K562 (cell line): ENCODE results near the gene CRYBA4. TPM values are rescaled to one million over a fixed set of nuclear protein-coding genes. Genes with fewer than 3 reads are reported as not detected.

Source experiments
- ATAC-seq: fragments of 200-7000 bp; cut with Tn5 transposase; 3 replicates; pipeline ENCODE4 v1.9.1; 2020; ENCODE audit warnings: moderate library complexity
- BruUV-seq: library from RNA; stranded (reverse); fragments of 400-500 nt; replicated peaks from 2 replicates; lab custom pipeline; 2021; lab: Mats Ljungman, UMichigan
- CTCF ChIA-PET: fragments of 300-600 bp; formaldehyde crosslinking; extraction: SDS; loops from one replicate; lab custom pipeline; 2021; ENCODE audit warnings: low intra/inter-chr PET ratio; lab: Yijun Ruan, JAX
- POLR2A ChIA-PET: fragments of 300-600, 350-650 bp; sonication (Branson Sonifier 250); formaldehyde crosslinking; extraction: SDS; loops from one replicate; lab custom pipeline; 2021; ENCODE audit warnings: antibody characterized with exemption, inconsistent platforms; lab: Yijun Ruan, JAX
- DNase-seq, 4 experiments: peaks; one replicate each; pipeline versions ENCODE4 v3.0.0 to v3.0.0-alpha.2; 2011 to 2018; ENCODE audit warnings: low spot score in 3 of 4, mixed read lengths in 3 of 4; ENCODE audit errors: extremely low read depth in 1 of 4
- FAIRE-seq: peaks from 2 replicates; lab custom pipeline; 2011; peaks lifted over from hg19 to GRCh38; lab: Jason Lieb, UNC
- H2AFZ ChIP-seq: 2 replicates; pipeline ENCODE4 v1.6.0; 2011; ENCODE audit warnings: low read depth, low read length, control low read depth, inconsistent platforms
- H3K27ac ChIP-seq: fragments of 200-600 bp; 3 replicates; pipeline ENCODE4 v1.8.0; 2011; ENCODE audit warnings: low read depth, mild to moderate bottlenecking, control low read depth, inconsistent platforms, low read length, moderate library complexity, mixed read lengths; ENCODE audit errors: extremely low read depth
- H3K27me3 ChIP-seq, 2 experiments: fragments of 300-600 bp in 1 of 2; 2 replicates in 1 of 2; 3 replicates in 1 of 2; pipeline versions ENCODE4 v1.6.0 to v1.8.0; 2011; ENCODE audit warnings: inconsistent platforms in 2 of 2, low read length in 2 of 2, mild to moderate bottlenecking in 1 of 2, mixed read lengths in 1 of 2, moderate library complexity in 1 of 2; ENCODE audit not compliant: control insufficient read depth in 2 of 2, insufficient read depth in 2 of 2
- H3K36me3 ChIP-seq: fragments of 300-600 bp; 3 replicates; pipeline ENCODE4 v1.8.0; 2011; ENCODE audit warnings: mild to moderate bottlenecking, low read length, inconsistent platforms; ENCODE audit not compliant: control insufficient read depth, insufficient read depth
- H3K4me1 ChIP-seq, 2 experiments: fragments of 200-600 bp in 1 of 2; replicated peaks in 1 of 2; 2 replicates in 1 of 2; 3 replicates in 1 of 2; pipeline versions ENCODE4 v1.5.1 to v1.8.0; 2011; ENCODE audit warnings: inconsistent platforms in 2 of 2, low read length in 2 of 2, mild to moderate bottlenecking in 1 of 2, mixed read lengths in 1 of 2, moderate library complexity in 1 of 2; ENCODE audit not compliant: control insufficient read depth in 2 of 2, insufficient read depth in 2 of 2
- H3K4me2 ChIP-seq: 2 replicates; pipeline ENCODE4 v1.6.1; 2011; ENCODE audit warnings: low read length, control low read depth, inconsistent platforms, mixed read lengths; ENCODE audit not compliant: insufficient read depth
- H3K4me3 ChIP-seq: fragments of 200-600 bp; sonication (generic), shearing (Covaris generic); 2 replicates; pipeline ENCODE4 v1.5.1; 2016; ENCODE audit warnings: control low read depth, inconsistent platforms
- H3K79me2 ChIP-seq: fragments of 200-600 bp; 3 replicates; pipeline ENCODE4 v1.8.0; 2011; ENCODE audit warnings: low read length, inconsistent platforms; ENCODE audit not compliant: control insufficient read depth, insufficient read depth
- H3K9ac ChIP-seq, 2 experiments: 2 replicates each; pipeline versions ENCODE4 v1.6.0 to v1.6.1; 2011; ENCODE audit warnings: low read depth in 2 of 2, low read length in 2 of 2, control low read depth in 1 of 2, inconsistent platforms in 1 of 2, mild to moderate bottlenecking in 1 of 2, mixed read lengths in 1 of 2; ENCODE audit not compliant: insufficient read depth in 1 of 2
- H3K9me1 ChIP-seq: one replicate; pipeline ENCODE4 v1.6.0; 2011; ENCODE audit warnings: inconsistent platforms, mild to moderate bottlenecking, low read length, moderate library complexity; ENCODE audit not compliant: control insufficient read depth, insufficient read depth
- H3K9me3 ChIP-seq: replicated peaks from 2 replicates; pipeline ENCODE4 v1.5.1; 2011; ENCODE audit warnings: low read depth, low read length, inconsistent platforms; ENCODE audit not compliant: control insufficient read depth, insufficient read depth
- H4K20me1 ChIP-seq: replicated peaks from 2 replicates; pipeline ENCODE4 v1.6.1; 2011; ENCODE audit warnings: low read length, inconsistent platforms, mixed read lengths; ENCODE audit not compliant: control insufficient read depth, insufficient read depth
- GABPA ChIP-seq: fragments of 200-800 bp; sonication (Bioruptor generic); conservative IDR thresholded peaks from 2 replicates; pipeline ENCODE4 v1.6.1; 2016; ENCODE audit warnings: low read depth, missing genetic modification characterization, missing compliant biosample characterization
- KDM4B ChIP-seq, 2 experiments: fragments of 450-650 bp in 1 of 2; sonication (generic) in 1 of 2; IDR thresholded peaks; 2 replicates each; pipeline ENCODE4 v1.6.1; 2016 to 2017; ENCODE audit warnings: borderline replicate concordance in 2 of 2, antibody characterized with exemption in 1 of 2, low read depth in 1 of 2, mild to moderate bottlenecking in 1 of 2
- STAG1 ChIP-seq: sonication (generic); formaldehyde crosslinking; IDR thresholded peaks from 2 replicates; pipeline ENCODE4 v1.5.0; 2020; ENCODE audit warnings: missing genetic modification reagents, borderline replicate concordance
- ZBTB11 ChIP-seq, 3 experiments: fragments of 200-800 bp in 1 of 3; fragments of 250-450 bp in 1 of 3; fragments of 450-650 bp in 1 of 3; sonication (Bioruptor Pico) in 1 of 3; sonication (Bioruptor generic) in 1 of 3; formaldehyde crosslinking in 1 of 3; IDR thresholded peaks; 2 replicates each; pipeline versions ENCODE4 v1.6.1 to v1.8.0; 2016 to 2022; ENCODE audit warnings: mild to moderate bottlenecking in 2 of 3, missing genetic modification characterization in 2 of 3, missing compliant biosample characterization in 1 of 3, moderate library complexity in 1 of 3
- WGBS: fragments of 100-300 bp; shearing (Covaris generic); methylation state at CpG from one replicate; pipeline ENCODE4 v1.1.6; 2016; ENCODE audit warnings: low coverage, mixed read lengths; ENCODE audit not compliant: insufficient coverage; ENCODE audit errors: missing lambda C conversion rate; 5-methylcytosine and 5-hydroxymethylcytosine counted together
- in situ Hi-C: fragments of 300-500 bp; cut with MboI; formaldehyde crosslinking; loops from 4 replicates; pipeline ENCODE4 v1.15.0; 2018; ENCODE audit warnings: inconsistent platforms, mixed read lengths
- intact Hi-C: fragments of 100-400 bp; cut with micrococcal nuclease; formaldehyde crosslinking; loops from 2 replicates; pipeline ENCODE4 v1.14.2; 2022
- polyA plus RNA-seq, 8 experiments: library from polyadenylated mRNA; depleted of rRNA in 4 of 8; stranded (reverse) in 5 of 8; unstranded in 3 of 8; fragments of >200 nt; fragmentation: Nextera tagmentation in 2 of 8; fragmentation: Illumina TruSeq in 1 of 8; extraction: Ambion mirVana in 2 of 8; extraction: Trizol in 1 of 8; gene quantifications; 2 replicates each; pipeline versions ENCODE4 v1.2.1 to v1.2.3, GENCODE V29; 2011 to 2014; ENCODE audit warnings: inconsistent platforms in 1 of 8, missing spikeins in 1 of 8
- total RNA-seq, 7 experiments: library from RNA; depleted of rRNA in 6 of 7; stranded (reverse); fragments of >200 nt in 6 of 7; fragmentation: Illumina TruSeq in 2 of 7; extraction: Trizol in 2 of 7; gene quantifications; 2 replicates each; pipeline versions ENCODE4 v1.2.1 to v1.2.3, GENCODE V29; 2011 to 2021; ENCODE audit warnings: low replicate concordance in 1 of 7

The CRYBA4 gene
- total and polyA plus RNA-seq, 9 of the 15 experiments (the other 6 are each of a cell fraction or from before 2014, with no cell fraction given): 0.59 to 3.3 (median 1.6) TPM

GRCh38 chr22:26616650-26617049 is 5.1 kb upstream of the CRYBA4 start:
- FAIRE-seq: no peak
- Histone ChIP-seq H2AFZ (peak overlapping the region; percentile 83), H3K27me3 (no peaks in the 10 kb centered on the region), H4K20me1 (no peaks in the 10 kb centered on the region), H3K36me3 (no peaks in the 10 kb centered on the region), H3K9me3 (no peaks in the 10 kb centered on the region), H3K79me2 (no peaks in the 10 kb centered on the region), H3K4me3 (no peak overlapping the region), H3K27ac (no peak overlapping the region), H3K4me2 (no peak overlapping the region), H3K4me1 (peaks cover 41 to 45% of the 10 kb centered on the region in 2 experiments), H3K9ac (no peak overlapping the region), H3K9me1 (no peaks in the 10 kb centered on the region)
- intact Hi-C loops (no loop called here), in situ Hi-C loops (no loop called here)
- no peak for ATAC-seq
- ChIA-PET CTCF (no interaction called here), POLR2A (interaction anchor here (0.7 to 1.2 kb wide), 2 partner anchors 20 to 262 kb away, joined by 3 to 4 read pairs; no protein-coding TSS in a partner anchor)
- BruUV-seq: no TSS peak
- peak in 1 of 4 experiments; percentile 25 for DNase-seq
- TF ChIP-seq KDM4B (IDR thresholded peaks at IDR 0.05; ENCODE audit: borderline replicate concordance in 2 of 2, low read depth in 1 of 2) (no peak), GABPA (no peak), ZBTB11 (CRISPR knock-in tag; IDR thresholded peaks at IDR 0.05) (0 out of 6 replicates have a peak, but pooled peaks of 1 of the 3 experiments have one; percentile 23), STAG1 (CRISPR knock-in tag) (no peak)
- WGBS: 42% methylated on average over 2 of the region's 2 CpGs
